DMS153 (cell line): ENCODE results near the gene MANSC1.
"Not testable (repeated sequence)": the region's sequence is repeated elsewhere in the genome, so short reads cannot be mapped to it uniquely, and the experiment has no call there.

Experiments
- DNase-seq: peaks from one replicate; lab custom pipeline; 2025; lab: John Stamatoyannopoulos, UW

Gene MANSC1

GRCh38 chr12:12323591-12323990, 26.5 kb downstream of the MANSC1 start:
- DNase-seq: no peak

GRCh38 chr12:12323118-12323517, 26.9 kb downstream of the MANSC1 start:
- no peak for DNase-seq

- DNase-seq: no peak
These were observed 30.4 kb downstream of the MANSC1 start for GRCh38 chr12:12319451-12320183.

GRCh38 chr12:12315838-12316237, 34.2 kb downstream of the MANSC1 start:
- DNase-seq: no peak

- not testable (repeated sequence) for DNase-seq
These were observed 39.3 kb downstream of the MANSC1 start for GRCh38 chr12:12310695-12311094.

GRCh38 chr12:12305568-12306300, 44.3 kb downstream of the MANSC1 start:
- DNase-seq: no peak

- DNase-seq: no peak
These were observed 47.1 kb downstream of the MANSC1 start for GRCh38 chr12:12302976-12303375.

GRCh38 chr12:12301122-12301521, 48.9 kb downstream of the MANSC1 start:
- no peak for DNase-seq

- DNase-seq: no peak
These were observed 52.7 kb downstream of the MANSC1 start for GRCh38 chr12:12297201-12297830.

- no peak for DNase-seq
These were observed 55.6 kb downstream of the MANSC1 start for GRCh38 chr12:12294215-12295005.

GRCh38 chr12:12290206-12290605, 59.8 kb downstream of the MANSC1 start:
- no peak for DNase-seq

- DNase-seq: no peak
These were observed 63.6 kb downstream of the MANSC1 start for GRCh38 chr12:12286441-12286840.

GRCh38 chr12:12282761-12283425, 67.1 kb downstream of the MANSC1 start:
- no peak for DNase-seq

GRCh38 chr12:12282202-12282601, 67.8 kb downstream of the MANSC1 start:
- no peak for DNase-seq

- DNase-seq: no peak
These were observed 68.9 kb downstream of the MANSC1 start for GRCh38 chr12:12281134-12281533.

- DNase-seq: no peak
These were observed 71.1 kb downstream of the MANSC1 start for GRCh38 chr12:12278899-12279298.
